Esophagus (tissue), 2 donors: Measurements from ENCODE around the gene CDH16. TPM values are rescaled to one million over a fixed set of nuclear protein-coding genes. Genes with fewer than 3 reads are reported as not detected.

Experiments
- H3K27ac ChIP-seq, 2 donors: one replicate each; pipeline ENCODE4 v1.5.1; 2013; ENCODE audit warnings: low read depth in 2 of 2, mild to moderate bottlenecking in 2 of 2, inconsistent platforms in 1 of 2, low read length in 1 of 2, moderate library complexity in 1 of 2
- H3K27me3 ChIP-seq, 2 donors: one replicate each; pipeline ENCODE4 v1.6.1; 2013; ENCODE audit warnings: low read length in 2 of 2, control low read depth in 1 of 2, mild to moderate bottlenecking in 1 of 2; ENCODE audit not compliant: insufficient read depth in 2 of 2, control insufficient read depth in 1 of 2
- H3K36me3 ChIP-seq, 2 donors: one replicate each; pipeline ENCODE4 v1.6.1; 2013; ENCODE audit warnings: low read length in 1 of 2; ENCODE audit not compliant: control insufficient read depth in 2 of 2, insufficient read depth in 2 of 2
- H3K4me1 ChIP-seq, 2 donors: one replicate each; pipeline ENCODE4 v1.6.1; 2013; ENCODE audit warnings: low read length in 1 of 2; ENCODE audit not compliant: control insufficient read depth in 2 of 2, insufficient read depth in 2 of 2
- H3K4me3 ChIP-seq, 2 donors: one replicate each; pipeline ENCODE4 v1.5.1; 2013; ENCODE audit warnings: low read length in 2 of 2, mild to moderate bottlenecking in 2 of 2, low read depth in 1 of 2, moderate library complexity in 1 of 2
- H3K9me3 ChIP-seq, 2 donors: one replicate each; pipeline ENCODE4 v1.6.1; 2013; ENCODE audit warnings: mild to moderate bottlenecking in 2 of 2, low read depth in 1 of 2, low read length in 1 of 2, moderate library complexity in 1 of 2; ENCODE audit not compliant: control insufficient read depth in 2 of 2, insufficient read depth in 1 of 2
- WGBS, 2 donors: extraction: QIAGEN DNeasy Blood & Tissue Kit; methylation state at CpG; one replicate each; pipeline ENCODE4 v1.1.7; 2013; 5-methylcytosine and 5-hydroxymethylcytosine counted together
- polyA plus RNA-seq, 2 donors: library from polyadenylated mRNA; stranded (reverse); fragments of 200-250 nt; gene quantifications; one replicate each; pipeline ENCODE4 v1.2.3, GENCODE V29; 2013
- donor health status: healthy with polysubstance abuse.
- donor health status: Bipolar disorder and iron deficiency.

Gene CDH16
- polyA plus RNA-seq, 2 donors = 6.1 to 6.5 TPM

DNA sequence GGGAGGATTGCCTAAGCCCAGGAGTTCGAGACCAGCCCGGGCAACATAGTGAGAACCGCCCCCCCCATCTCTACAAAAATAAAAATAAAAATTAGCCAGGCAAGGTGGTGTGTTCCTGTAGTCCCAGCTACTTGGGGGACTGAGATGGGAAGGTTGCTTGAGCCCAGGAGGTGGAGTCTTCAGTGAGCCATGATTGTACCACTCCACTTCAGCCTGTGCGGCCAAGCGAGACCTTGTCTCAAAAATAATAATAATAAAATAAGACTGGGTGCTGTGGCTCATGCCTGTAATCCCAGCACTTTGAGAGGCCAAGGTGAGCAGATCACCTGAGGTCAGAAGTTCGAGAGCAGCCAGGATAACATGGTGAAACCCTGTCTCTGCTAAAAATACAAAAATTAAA is 26.9 kb downstream of the CDH16 start:
- no peaks in the 10 kb centered on the region for H3K9me3 ChIP-seq
- peaks cover 6 to 10% of the 10 kb centered on the region in 2 donors for H3K4me1 ChIP-seq
- peaks cover under 1 to 2% of the 10 kb centered on the region in 2 donors for H3K36me3 ChIP-seq
- H3K27ac ChIP-seq = no peak overlapping the region
- WGBS, 2 donors = 90 to 95% methylated on average over 6 of the region's 6 CpGs
- no peak overlapping the region for H3K4me3 ChIP-seq
- H3K27me3 ChIP-seq = no peaks in the 10 kb centered on the region

DNA sequence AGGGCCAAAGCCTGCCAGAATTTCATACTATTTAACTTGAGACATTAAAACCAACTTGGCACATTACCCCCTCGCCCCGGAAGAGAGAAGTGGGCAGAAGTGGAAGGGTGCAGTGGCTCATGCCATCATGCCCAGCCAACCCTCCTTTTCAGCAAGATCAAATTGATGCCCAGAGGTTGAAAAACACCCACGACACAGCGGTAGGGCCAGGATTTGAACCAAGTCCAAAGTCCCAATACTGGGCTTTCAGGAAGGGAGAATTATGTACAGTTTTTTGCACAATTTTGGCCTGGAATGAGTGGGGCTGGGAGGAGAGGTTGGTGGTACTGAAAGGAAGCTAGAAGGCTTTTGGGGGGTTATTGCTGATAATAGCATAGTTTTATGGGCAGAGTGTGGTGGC is 27.3 kb downstream of the CDH16 start:
- Histone ChIP-seq H3K9me3 (no peaks in the 10 kb centered on the region), H3K27ac (no peak overlapping the region), H3K4me3 (no peak overlapping the region), H3K27me3 (no peaks in the 10 kb centered on the region), H3K4me1 (peaks cover 6 to 10% of the 10 kb centered on the region in 2 donors), H3K36me3 (peaks cover 2 to 3% of the 10 kb centered on the region in 2 donors)
- 80 to 87% methylated on average over 4 of the region's 4 CpGs for WGBS, 2 donors

DNA sequence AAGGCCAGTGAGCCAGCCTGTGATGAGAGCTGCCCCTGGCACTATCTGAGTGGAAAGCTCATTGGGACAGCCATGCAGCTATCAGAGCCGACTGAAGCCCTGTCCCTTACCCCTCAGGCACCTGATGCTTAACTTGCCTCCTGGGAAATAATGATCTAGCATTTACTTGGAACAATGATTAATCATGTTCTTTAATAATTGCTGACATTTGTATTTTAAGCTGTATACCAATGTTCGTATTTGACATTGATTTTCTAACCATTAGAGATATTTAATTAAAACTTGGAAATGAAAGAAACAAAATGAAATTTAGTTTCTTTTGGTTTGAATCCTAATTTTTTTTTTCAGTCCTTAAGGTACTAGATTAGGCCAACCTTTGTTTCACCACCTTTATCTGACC is 27.9 kb downstream of the CDH16 start:
- no peak overlapping the region for H3K27ac ChIP-seq
- 78 to 79% methylated on average over 2 of the region's 2 CpGs for WGBS, 2 donors
- H3K4me1 ChIP-seq = peaks cover 2 to 6% of the 10 kb centered on the region in 2 donors
- no peaks in the 10 kb centered on the region for H3K9me3 ChIP-seq
- H3K36me3 ChIP-seq = peaks cover 3% of the 10 kb centered on the region in 2 donors
- H3K4me3 ChIP-seq = no peak overlapping the region
- no peaks in the 10 kb centered on the region for H3K27me3 ChIP-seq

DNA sequence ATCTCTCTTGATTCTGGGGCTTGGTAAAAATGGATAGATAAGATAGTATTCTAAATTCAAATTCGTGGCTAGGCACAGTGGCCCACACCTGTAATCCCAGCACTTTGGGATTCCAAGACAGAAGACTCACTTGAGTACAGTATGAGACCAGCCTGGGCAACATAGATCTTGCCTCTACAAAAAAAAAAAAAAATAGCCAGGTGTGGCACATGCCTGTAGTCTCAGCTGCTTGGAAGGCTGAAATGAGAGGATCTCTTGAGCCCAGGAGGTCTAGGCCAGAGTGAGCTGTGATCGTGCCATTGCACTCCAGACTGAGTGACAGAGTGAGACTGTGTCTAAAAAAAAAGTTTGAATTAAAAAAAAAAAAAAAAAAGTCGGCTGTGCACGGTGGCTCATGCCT is 29.1 kb downstream of the CDH16 start:
- H3K4me1 ChIP-seq = peaks cover 0 to 3% of the 10 kb centered on the region in 2 donors
- no peak overlapping the region for H3K4me3 ChIP-seq
- H3K27me3 ChIP-seq = no peaks in the 10 kb centered on the region
- WGBS, 2 donors = 41 to 55% methylated on average over 4 of the region's 4 CpGs
- H3K9me3 ChIP-seq = no peaks in the 10 kb centered on the region
- H3K36me3 ChIP-seq = peaks cover 13% of the 10 kb centered on the region in 2 donors
- no peak overlapping the region for H3K27ac ChIP-seq

DNA sequence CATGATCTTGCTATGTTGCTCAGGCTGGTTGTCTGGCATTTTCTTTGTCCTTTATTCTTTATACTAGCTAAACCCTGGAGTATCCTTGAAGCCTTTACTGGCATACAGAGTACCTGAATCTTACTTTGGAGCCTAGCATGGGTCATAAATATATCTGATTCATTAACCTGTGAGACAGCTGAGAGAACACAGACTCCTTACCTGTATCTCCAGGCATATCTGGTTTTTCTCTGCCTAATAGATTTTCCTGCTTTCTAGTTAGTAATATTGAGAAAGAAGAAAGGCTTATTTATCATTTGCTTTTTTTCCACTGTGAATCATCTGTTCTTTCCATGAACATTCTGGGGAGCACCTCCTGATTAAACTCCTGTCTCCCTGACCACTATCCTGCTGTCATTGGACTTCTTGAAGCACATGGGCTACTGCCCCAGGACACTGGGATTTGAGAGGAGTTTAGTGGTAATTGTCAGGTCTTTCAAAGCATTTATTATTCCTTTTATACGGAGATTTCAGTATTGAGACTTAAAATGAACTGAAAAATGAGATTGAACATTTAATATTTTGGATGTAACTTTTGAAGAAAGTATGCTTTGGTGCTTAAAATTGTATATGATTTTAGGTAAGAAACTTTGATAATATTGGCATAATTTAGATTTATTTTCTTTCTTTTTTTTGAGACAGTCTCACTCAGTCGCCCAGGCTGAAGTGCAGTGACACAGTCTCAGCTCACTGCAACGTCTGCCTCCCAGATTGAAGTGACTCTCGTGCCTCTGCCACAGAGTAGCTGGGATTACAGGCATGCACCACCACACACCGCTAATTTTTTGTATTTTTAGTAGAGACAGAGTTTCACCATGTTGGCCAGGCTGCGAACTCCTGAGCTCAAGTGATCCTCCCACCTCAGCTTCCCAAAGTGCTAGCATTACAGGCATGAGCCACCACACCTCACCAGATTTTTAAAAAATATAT is 29.8 kb downstream of the CDH16 start:
- 91 to 93% methylated on average over 6 of the region's 6 CpGs for WGBS, 2 donors
- peaks cover 0 to 3% of the 10 kb centered on the region in 2 donors for H3K4me1 ChIP-seq
- peaks cover 14 to 17% of the 10 kb centered on the region in 2 donors for H3K36me3 ChIP-seq
- no peaks in the 10 kb centered on the region for H3K9me3 ChIP-seq
- no peak overlapping the region for H3K27ac ChIP-seq
- H3K27me3 ChIP-seq = no peaks in the 10 kb centered on the region
- no peak overlapping the region for H3K4me3 ChIP-seq

DNA sequence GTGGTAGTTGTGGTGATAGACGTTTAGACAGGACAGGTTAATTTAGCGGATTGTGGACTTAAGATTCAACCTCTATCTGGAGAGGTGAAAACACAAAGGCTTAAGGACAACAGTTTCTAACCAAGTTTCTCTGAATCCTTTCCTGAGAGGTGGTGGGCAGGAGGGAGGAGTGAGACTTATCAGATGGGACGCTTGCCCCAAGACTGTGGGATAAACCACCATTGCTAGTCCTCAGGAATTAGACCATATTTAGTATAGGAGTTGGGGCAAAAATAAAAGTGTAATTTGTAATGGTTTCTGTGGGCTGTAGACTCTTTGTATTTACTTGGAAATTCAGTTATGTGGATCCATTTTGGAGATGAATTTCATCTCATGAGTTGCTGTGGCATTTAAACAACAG is 31.8 kb downstream of the CDH16 start:
- WGBS, 2 donors = 84 to 85% methylated on average over 3 of the region's 3 CpGs
- H3K27ac ChIP-seq = no peak overlapping the region

DNA sequence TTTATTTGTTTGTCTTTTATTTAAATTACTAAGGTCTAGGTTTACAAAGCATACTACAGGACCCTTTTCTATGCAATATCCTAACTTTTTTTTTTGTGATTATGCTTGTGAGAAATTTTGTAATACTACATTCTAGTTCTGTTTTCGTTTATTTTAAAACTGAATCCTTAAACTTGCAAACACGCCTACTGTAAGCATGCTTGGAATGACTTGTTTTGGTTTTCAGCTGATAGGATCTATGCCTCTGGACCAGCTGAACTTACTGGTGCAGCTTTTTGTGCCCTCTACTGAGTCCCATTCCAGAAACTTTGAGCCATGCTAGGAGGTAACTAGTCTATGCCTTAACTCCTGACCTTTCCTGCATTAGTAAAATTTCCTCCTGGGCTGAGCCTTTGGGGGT is 32.4 kb downstream of the CDH16 start:
- H3K27ac ChIP-seq = no peak overlapping the region
- WGBS, 2 donors = 56 to 63% methylated on average over 2 of the region's 2 CpGs
- no peak overlapping the region for H3K4me3 ChIP-seq
- peaks cover 14 to 17% of the 10 kb centered on the region in 2 donors for H3K36me3 ChIP-seq
- no peaks in the 10 kb centered on the region for H3K9me3 ChIP-seq
- H3K27me3 ChIP-seq = no peaks in the 10 kb centered on the region
- H3K4me1 ChIP-seq = peaks cover 0 to 3% of the 10 kb centered on the region in 2 donors

More for the DNA sequence above, 31.8 kb downstream of the CDH16 start:
- Histone ChIP-seq H3K36me3 (peaks cover 14 to 17% of the 10 kb centered on the region in 2 donors), H3K9me3 (no peaks in the 10 kb centered on the region), H3K4me3 (no peak overlapping the region), H3K27me3 (no peaks in the 10 kb centered on the region), H3K4me1 (peaks cover 0 to 3% of the 10 kb centered on the region in 2 donors)

DNA sequence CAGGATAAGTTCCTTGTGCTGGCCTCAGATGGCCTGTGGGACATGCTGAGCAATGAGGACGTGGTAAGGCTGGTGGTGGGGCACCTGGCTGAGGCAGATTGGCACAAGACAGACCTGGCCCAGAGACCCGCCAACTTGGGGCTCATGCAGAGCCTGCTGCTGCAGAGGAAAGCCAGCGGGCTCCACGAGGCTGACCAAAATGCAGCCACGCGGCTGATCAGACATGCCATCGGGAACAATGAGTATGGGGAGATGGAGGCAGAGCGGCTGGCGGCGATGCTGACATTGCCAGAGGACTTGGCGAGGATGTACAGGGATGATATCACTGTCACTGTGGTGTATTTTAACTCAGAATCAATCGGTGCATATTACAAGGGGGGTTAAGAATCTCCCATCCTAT is 33.2 kb downstream of the CDH16 start:
- no peaks in the 10 kb centered on the region for H3K9me3 ChIP-seq
- WGBS, 2 donors = 89 to 90% methylated on average over 12 of the region's 12 CpGs

DNA sequence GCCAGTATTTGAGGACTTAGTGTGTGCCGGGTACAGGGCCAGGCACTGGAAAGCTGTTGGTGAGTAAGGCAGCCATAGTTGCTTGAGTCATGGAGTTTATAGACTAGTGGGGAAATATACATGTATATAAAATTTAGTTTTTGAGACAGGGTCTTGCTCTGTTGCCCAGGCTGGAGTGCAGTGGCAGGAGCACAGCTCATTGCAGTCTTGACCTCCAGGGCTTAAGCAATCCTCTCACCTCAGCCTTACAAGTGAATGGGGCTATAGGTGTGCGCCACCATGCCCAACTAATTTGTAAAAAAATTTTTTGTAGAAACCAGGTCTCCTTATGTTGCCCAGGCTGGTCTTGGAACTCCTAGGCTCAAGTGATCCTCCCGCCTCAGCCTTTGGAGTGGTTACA is 36.0 kb downstream of the CDH16 start:
- Histone ChIP-seq H3K9me3 (no peaks in the 10 kb centered on the region), H3K27me3 (no peaks in the 10 kb centered on the region), H3K4me1 (peaks cover 0 to 3% of the 10 kb centered on the region in 2 donors), H3K4me3 (no peak overlapping the region), H3K27ac (no peak overlapping the region), H3K36me3 (peaks cover 12 to 17% of the 10 kb centered on the region in 2 donors)
- 93 to 95% methylated on average over 3 of the region's 3 CpGs for WGBS, 2 donors

More for the DNA sequence above, 33.2 kb downstream of the CDH16 start:
- Histone ChIP-seq H3K4me3 (no peak overlapping the region), H3K36me3 (peaks cover 14 to 17% of the 10 kb centered on the region in 2 donors), H3K4me1 (peaks cover 0 to 3% of the 10 kb centered on the region in 2 donors), H3K27me3 (no peaks in the 10 kb centered on the region), H3K27ac (no peak overlapping the region)
